B cell (primary cell): ENCODE results near the gene XPO1.

ENCODE experiments used
- EZH2 ChIP-seq: IDR thresholded peaks from 2 replicates; pipeline ENCODE4 v1.6.1; 2012; ENCODE audit warnings: borderline replicate concordance, low read depth, mild to moderate bottlenecking, moderate library complexity, low read length; ENCODE audit not compliant: insufficient read depth, poor library complexity, severe bottlenecking
- TF ChIP-seq, protein P1 (sequence below): fragments of 200-600 bp; IDR thresholded peaks from one replicate; pipeline ENCODE4 v1.8.0; 2022; ENCODE audit warnings: antibody characterized with exemption, mild to moderate bottlenecking

- TF ChIP-seq, protein P1, sequence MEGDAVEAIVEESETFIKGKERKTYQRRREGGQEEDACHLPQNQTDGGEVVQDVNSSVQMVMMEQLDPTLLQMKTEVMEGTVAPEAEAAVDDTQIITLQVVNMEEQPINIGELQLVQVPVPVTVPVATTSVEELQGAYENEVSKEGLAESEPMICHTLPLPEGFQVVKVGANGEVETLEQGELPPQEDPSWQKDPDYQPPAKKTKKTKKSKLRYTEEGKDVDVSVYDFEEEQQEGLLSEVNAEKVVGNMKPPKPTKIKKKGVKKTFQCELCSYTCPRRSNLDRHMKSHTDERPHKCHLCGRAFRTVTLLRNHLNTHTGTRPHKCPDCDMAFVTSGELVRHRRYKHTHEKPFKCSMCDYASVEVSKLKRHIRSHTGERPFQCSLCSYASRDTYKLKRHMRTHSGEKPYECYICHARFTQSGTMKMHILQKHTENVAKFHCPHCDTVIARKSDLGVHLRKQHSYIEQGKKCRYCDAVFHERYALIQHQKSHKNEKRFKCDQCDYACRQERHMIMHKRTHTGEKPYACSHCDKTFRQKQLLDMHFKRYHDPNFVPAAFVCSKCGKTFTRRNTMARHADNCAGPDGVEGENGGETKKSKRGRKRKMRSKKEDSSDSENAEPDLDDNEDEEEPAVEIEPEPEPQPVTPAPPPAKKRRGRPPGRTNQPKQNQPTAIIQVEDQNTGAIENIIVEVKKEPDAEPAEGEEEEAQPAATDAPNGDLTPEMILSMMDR: no peak
- TF ChIP-seq EZH2: no peak
These were observed 11.4 kb upstream of the XPO1 start for GRCh38 chr2:61549546-61549945.
